ENCODE data around the gene MCTS1. TPM values are rescaled to one million over a fixed set of nuclear protein-coding genes. Genes with fewer than 3 reads are reported as not detected.

MCTS1 gene
- total and polyA plus RNA-seq, 11 donors, result 17.6 to 47.3 (median 40.8) TPM

DNA sequence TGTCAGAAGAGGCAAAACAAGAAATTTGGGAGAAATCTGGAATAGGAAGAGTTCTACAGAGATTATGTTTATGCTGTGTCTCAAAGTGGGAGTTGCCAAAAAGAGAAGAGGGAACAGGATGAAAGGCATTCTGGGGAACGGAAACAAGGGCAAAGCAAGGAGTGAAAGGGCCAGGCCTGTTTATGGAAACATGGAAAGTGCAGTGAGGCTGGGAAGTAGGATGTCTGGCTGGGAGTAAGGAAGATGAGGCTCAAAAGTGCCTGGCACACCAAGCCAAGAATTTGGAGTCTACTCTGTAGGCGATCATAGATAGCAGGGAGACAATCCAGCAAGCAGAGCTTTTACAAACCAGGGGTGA, 41.4 kb upstream of the MCTS1 start:
- Histone ChIP-seq H3K4me3 (peak overlapping the region in 4 of 12 donors; percentile 65 to 94 (median 74)), H3K36me3 (peaks cover 0 to 4% (median 0%) of the 10 kb centered on the region in 9 donors), H3K9me3 (no peaks in the 10 kb centered on the region), H3K27ac (peak overlapping the region in 11 of 12 donors; percentile 79 to 100 (median 97)), H3K27me3 (no peaks in the 10 kb centered on the region), H3K4me1 (peaks cover 0 to 23% (median 9%) of the 10 kb centered on the region in 12 donors)
- intact Hi-C loops (cut with DNase I), result loop anchor here in 5 of 10 donors (2.0 to 5.0 kb wide), 2 partner anchors 40 kb away; partner anchors contain the start of gene MCTS1 (in 4 of the 5)
- DNase-seq (no peak), ATAC-seq (no peak)
- 37 to 58% (median 43%) methylated on average over 2 of the region's 2 CpGs for WGBS, 4 donors
- no peak for TF ChIP-seq POLR2A (IDR thresholded peaks at IDR 0.05)
- TF ChIP-seq, protein P1, sequence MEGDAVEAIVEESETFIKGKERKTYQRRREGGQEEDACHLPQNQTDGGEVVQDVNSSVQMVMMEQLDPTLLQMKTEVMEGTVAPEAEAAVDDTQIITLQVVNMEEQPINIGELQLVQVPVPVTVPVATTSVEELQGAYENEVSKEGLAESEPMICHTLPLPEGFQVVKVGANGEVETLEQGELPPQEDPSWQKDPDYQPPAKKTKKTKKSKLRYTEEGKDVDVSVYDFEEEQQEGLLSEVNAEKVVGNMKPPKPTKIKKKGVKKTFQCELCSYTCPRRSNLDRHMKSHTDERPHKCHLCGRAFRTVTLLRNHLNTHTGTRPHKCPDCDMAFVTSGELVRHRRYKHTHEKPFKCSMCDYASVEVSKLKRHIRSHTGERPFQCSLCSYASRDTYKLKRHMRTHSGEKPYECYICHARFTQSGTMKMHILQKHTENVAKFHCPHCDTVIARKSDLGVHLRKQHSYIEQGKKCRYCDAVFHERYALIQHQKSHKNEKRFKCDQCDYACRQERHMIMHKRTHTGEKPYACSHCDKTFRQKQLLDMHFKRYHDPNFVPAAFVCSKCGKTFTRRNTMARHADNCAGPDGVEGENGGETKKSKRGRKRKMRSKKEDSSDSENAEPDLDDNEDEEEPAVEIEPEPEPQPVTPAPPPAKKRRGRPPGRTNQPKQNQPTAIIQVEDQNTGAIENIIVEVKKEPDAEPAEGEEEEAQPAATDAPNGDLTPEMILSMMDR (IDR thresholded peaks at IDR 0.05), result no peak

DNA sequence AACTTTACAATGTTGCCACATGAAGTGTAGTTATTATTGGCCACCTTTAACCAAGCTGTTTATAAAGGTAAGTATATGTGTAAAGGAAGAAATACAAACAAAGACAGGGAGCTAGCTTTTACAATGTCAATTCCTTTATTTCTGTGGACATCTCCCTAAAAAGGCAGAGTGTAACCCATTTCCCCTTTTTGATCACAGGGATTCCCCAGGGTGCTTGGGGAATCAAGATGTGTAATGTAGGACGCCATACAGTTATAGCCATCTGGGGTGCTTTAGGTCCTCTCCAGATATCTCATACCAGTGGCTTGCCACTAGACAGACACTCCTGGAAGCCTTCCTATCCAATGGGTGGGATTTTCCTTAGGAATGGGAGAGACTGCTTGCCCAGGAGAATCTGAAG, 39.0 kb upstream of the MCTS1 start:
- Histone ChIP-seq H3K4me1 (peaks cover 0 to 13% (median 6%) of the 10 kb centered on the region in 12 donors), H3K27me3 (no peaks in the 10 kb centered on the region), H3K27ac (no peak overlapping the region), H3K4me3 (no peak overlapping the region), H3K36me3 (no peaks in the 10 kb centered on the region), H3K9me3 (no peaks in the 10 kb centered on the region)
- ATAC-seq, result no peak
- intact Hi-C loops (cut with DNase I), result loop anchor here in 4 of 10 donors (5.0 kb wide), 1 partner anchor 37 kb away; the partner anchor contains the start of gene MCTS1 (in 4 of the 4)
- TF ChIP-seq POLR2A (IDR thresholded peaks at IDR 0.05), result no peak
- TF ChIP-seq, protein P1 (IDR thresholded peaks at IDR 0.05), result no peak
- DNase-seq, result no peak
- WGBS, 4 donors, result 62 to 93% (median 78%) methylated on average over 1 of the region's 1 CpG

DNA sequence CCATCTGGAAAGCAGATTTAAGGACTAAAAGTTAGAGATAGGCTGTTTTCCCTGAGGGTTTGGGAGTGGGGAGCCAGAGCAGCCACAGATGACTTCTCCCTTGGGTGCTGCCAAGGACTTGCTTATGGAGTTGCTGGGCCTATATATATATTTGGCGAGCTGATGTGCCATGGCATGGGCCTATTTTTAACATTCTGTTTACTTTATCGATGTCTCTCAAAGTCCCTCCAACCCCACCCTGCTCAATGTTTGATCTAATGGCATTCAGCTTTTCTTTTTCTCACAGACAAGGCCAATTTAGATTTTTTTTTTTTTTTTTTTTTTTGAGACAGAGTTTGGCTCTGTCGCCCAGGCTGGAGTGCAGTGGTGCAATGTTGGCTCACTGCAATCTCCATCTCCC, 37.1 kb upstream of the MCTS1 start:
- Histone ChIP-seq H3K36me3 (no peaks in the 10 kb centered on the region), H3K27ac (no peak overlapping the region), H3K4me1 (peaks cover 0 to 12% (median 6%) of the 10 kb centered on the region in 12 donors), H3K4me3 (no peak overlapping the region), H3K9me3 (peaks cover 0 to 6% (median 0%) of the 10 kb centered on the region in 12 donors), H3K27me3 (no peaks in the 10 kb centered on the region)
- intact Hi-C loops (cut with DNase I), result no loop called here
- WGBS, 4 donors, result 82 to 89% (median 84%) methylated on average over 3 of the region's 3 CpGs
- ATAC-seq, result no peak
- no peak for DNase-seq
- TF ChIP-seq, protein P1 (IDR thresholded peaks at IDR 0.05), result no peak
- no peak for TF ChIP-seq POLR2A (IDR thresholded peaks at IDR 0.05)

DNA sequence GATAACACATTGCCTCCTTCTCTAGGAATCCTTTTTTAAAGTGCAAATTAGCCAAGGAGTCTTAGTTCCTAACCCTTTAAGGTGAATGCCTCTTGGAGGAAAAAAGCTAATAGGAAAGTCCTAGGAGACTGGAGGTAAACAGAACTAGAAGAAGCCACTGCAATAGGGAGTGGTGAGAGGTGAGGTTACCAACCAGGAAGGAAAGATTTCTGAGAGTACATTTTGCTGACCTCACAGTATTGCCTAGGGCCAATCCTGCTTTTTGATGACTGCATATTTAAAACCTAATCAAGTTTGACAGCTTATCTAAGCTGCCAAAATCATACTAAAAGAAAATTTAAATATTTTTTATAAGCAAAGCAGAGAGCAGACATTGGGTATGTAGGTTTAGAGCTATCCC, 35.9 kb upstream of the MCTS1 start:
- no peak for ATAC-seq
- H3K36me3 ChIP-seq, result no peaks in the 10 kb centered on the region
- no peak for DNase-seq
- no peaks in the 10 kb centered on the region for H3K27me3 ChIP-seq
- peaks cover 0 to under 1% (median 0%) of the 10 kb centered on the region in 12 donors for H3K4me1 ChIP-seq
- TF ChIP-seq, protein P1 (IDR thresholded peaks at IDR 0.05), result no peak
- peaks cover 0 to 6% (median 0%) of the 10 kb centered on the region in 12 donors for H3K9me3 ChIP-seq
- intact Hi-C loops (cut with DNase I), result no loop called here
- H3K27ac ChIP-seq, result no peak overlapping the region
- H3K4me3 ChIP-seq, result no peak overlapping the region
